Dermis blood vessel endothelial cell (primary cell): ENCODE results near the gene MBD6. TPM values are rescaled to one million over a fixed set of nuclear protein-coding genes. Genes with fewer than 3 reads are reported as not detected.
"Not testable (repeated sequence)": the region's sequence is repeated elsewhere in the genome, so short reads cannot be mapped to it uniquely, and the experiment has no call there.

Experiments used
- DNase-seq: peaks from one replicate; pipeline ENCODE4 v3.0.0; 2010
- total RNA-seq: library from RNA; depleted of rRNA; stranded (reverse); fragments of >200 nt; gene quantifications from 2 replicates; pipeline ENCODE4 v1.2.3, GENCODE V29; 2014

MBD6 gene
- total RNA-seq, 1 donor from 2014 or later, result 12.8 TPM

DNA sequence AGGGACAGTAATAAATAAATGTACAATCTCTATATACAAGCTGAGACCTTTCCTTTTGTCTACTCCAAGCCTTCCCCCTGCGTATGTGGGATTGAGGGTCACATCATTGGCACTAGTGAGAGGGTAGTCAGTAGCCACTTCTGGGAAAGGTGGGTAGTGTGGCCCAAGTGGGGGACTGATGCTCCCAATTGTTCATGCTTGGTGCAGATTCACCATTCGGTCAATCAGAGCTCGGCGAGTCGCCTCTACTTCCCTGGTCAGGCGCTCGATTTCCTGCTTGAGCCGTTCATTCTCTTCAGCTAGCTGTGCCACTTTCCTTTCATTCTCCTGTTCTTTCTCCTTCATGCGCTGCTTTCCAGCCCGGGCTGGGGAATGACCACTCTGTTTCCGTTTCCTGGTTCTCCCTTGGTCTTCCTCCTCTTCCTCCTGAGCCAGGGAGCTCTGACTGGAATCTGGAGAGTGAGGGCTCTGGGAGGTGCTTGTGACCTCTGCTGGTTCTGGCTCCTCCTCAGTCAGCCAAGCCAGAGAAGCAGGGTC, 5.9 kb upstream of the MBD6 start:
- peak; percentile 41 for DNase-seq

GRCh38 chr12:57517187-57517586, 5.4 kb upstream of the MBD6 start:
- DNase-seq, result peak; percentile 60

DNA sequence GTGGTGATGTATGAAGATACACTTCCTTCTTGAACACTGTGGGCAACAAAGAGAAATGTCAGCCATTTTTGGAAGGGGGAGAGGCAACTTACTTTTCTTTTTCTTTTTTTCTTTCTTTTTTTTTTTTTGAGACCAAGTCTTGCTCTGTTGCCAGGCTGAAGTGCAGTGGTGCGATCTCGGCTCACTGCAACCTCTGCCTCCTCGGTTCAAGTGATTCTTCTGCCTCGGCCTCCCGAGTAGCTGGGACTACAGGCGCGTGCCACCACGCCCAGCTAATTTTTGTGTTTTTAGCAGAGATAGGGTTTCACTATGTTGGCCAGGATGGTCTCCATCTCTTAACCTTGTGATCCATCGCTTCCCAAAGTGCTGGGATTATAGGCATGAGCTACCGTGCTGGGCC, 4.9 kb upstream of the MBD6 start:
- not testable (repeated sequence) for DNase-seq

- DNase-seq, result no peak
Measured at GRCh38 chr12:57518176-57518919, 4.3 kb upstream of the MBD6 start.

- DNase-seq, result peak; percentile 33
Measured at GRCh38 chr12:57518920-57519795, 3.5 kb upstream of the MBD6 start.

- no peak for DNase-seq
Measured at GRCh38 chr12:57519796-57520052, 2.9 kb upstream of the MBD6 start.

GRCh38 chr12:57520053-57520818, 2.4 kb upstream of the MBD6 start, which contains the start of gene DDIT3:
Gene DDIT3 (minus strand): TSS chr12:57520514. CDS start chr12:57517406, 3,108 bp downstream.
- DNase-seq, result peak; percentile 99

GRCh38 chr12:57521525-57522010, 1.1 kb upstream of the MBD6 start:
- DNase-seq, result peak; percentile 50

DNA sequence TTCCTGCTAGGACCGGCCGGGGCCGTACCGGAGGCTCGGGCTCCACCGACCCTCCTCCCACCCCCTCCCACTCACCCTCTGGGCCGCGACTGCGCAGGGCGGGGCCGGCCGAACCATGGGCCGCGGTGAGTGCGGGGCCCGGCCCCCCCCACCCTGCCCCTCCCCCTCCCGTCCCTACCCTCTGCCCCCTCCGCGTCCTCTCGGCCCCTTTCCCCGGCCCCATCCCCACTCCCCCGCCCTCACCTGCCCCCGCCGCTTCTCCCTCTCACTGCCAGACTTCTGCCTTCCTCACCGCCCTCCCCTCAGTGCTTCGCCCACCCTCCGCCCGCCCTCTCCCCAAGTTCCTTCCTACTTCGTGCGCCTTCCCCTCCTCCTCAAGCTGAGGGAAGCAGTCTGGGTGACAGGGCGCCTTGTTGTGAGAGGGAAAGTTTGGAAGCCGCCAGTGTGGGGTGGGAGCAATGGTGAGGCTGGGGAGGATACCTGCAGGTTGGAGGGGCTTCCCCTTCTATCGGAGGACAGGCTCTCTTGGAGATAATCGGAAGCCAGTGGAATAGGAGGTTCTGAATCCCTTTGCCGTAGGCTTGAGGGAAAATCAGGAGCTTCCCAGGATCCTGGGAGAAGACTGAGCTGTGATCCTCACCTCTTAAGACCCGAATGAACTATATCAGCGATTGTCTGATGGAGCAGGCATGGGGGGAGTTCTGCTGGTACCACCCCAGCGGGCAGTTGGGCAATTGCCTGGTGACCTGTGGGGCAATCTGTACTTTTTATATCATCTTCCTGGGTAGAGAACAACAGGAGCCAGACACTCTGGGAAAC, 472 bp downstream of the MBD6 start:
- DNase-seq, result peak; percentile 65

- no peak for DNase-seq
Measured at GRCh38 chr12:57523706-57524614, 1.3 kb downstream of the MBD6 start.

- no peak for DNase-seq
Measured at GRCh38 chr12:57524814-57525614, 2.4 kb downstream of the MBD6 start.

GRCh38 chr12:57525615-57526383, 3.2 kb downstream of the MBD6 start:
- no peak for DNase-seq

GRCh38 chr12:57526477-57527126, 4.0 kb downstream of the MBD6 start:
- DNase-seq, result no peak

- DNase-seq, result no peak
Measured at GRCh38 chr12:57527184-57527583, 4.6 kb downstream of the MBD6 start.

DNA sequence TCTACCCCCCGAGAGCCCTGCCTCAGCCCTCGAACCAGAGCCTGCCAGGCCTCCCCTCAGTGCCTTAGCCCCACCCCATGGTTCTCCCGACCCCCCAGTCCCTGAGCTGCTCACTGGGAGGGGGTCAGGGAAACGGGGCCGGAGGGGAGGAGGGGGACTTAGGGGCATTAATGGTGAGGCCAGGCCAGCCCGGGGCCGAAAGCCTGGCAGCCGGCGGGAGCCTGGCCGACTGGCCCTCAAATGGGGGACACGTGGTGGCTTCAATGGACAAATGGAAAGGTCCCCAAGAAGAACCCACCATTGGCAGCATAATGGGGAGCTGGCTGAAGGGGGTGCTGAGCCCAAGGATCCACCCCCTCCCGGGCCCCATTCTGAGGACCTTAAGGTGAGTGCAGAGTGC, 5.6 kb downstream of the MBD6 start:
- no peak for DNase-seq

GRCh38 chr12:57528831-57529555, 6.4 kb downstream of the MBD6 start:
- no peak for DNase-seq

DNA sequence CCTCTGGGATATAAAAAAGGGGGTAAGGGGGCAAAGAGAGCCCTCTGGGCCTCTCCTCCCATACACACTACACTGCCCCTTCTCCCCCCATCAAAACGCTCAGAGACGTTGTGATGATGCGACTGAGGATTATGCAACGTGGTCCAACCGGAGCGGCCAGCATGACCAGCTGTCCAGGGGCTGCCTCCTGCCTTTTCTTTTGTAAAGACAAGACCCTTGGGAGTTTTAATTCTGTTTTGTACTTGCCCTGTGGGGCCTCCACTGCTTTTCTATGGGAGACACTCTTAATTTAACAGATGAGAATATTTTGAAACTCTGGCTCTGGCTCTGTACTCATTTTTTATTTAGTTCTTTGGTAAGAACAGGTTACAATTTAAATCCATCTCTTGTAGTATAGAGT, 7.2 kb downstream of the MBD6 start:
- DNase-seq, result no peak
